Mesenchymal stem cell (in vitro differentiated cells and primary cell): ENCODE data around the gene MCEE.
A peak's percentile ranks its signal among the peaks of the same experiment; 100 is the strongest.
"Not testable (repeated sequence)": the region's sequence is repeated elsewhere in the genome, so short reads cannot be mapped to it uniquely, and the experiment has no call there.

Source experiments
- DNase-seq: peaks from one replicate; pipeline ENCODE4 v3.0.0-alpha.2; 2013
- H2AFZ ChIP-seq: one replicate; pipeline ENCODE4 v1.6.1; 2013; ENCODE audit warnings: low read depth, mild to moderate bottlenecking, control low read depth, inconsistent platforms, low read length, moderate library complexity
- H2AK5ac ChIP-seq: 2 replicates; pipeline ENCODE4 v1.6.1; 2013; ENCODE audit warnings: low read length, moderate library complexity, mild to moderate bottlenecking, inconsistent platforms; ENCODE audit not compliant: severe bottlenecking
- H2BK120ac ChIP-seq: one replicate; pipeline ENCODE4 v1.6.1; 2013; ENCODE audit warnings: low read depth, mild to moderate bottlenecking, inconsistent platforms, low read length, moderate library complexity
- H2BK12ac ChIP-seq, 2 experiments: one replicate each; pipeline ENCODE4 v1.6.1; 2013; ENCODE audit warnings: inconsistent platforms in 2 of 2, low read length in 2 of 2, mild to moderate bottlenecking in 2 of 2, moderate library complexity in 2 of 2, control low read depth in 1 of 2
- H2BK15ac ChIP-seq: one replicate; pipeline ENCODE4 v1.6.1; 2013; ENCODE audit warnings: mild to moderate bottlenecking, low read depth, inconsistent platforms; ENCODE audit not compliant: poor library complexity, severe bottlenecking
- H2BK5ac ChIP-seq: 2 replicates; pipeline ENCODE4 v1.6.1; 2013; ENCODE audit warnings: low read depth, mild to moderate bottlenecking, low read length, control low read depth, inconsistent platforms; ENCODE audit not compliant: poor library complexity, severe bottlenecking
- H3K14ac ChIP-seq, 2 experiments: one replicate each; pipeline ENCODE4 v1.6.1; 2013; ENCODE audit warnings: inconsistent platforms in 2 of 2, low read length in 2 of 2, control low read depth in 1 of 2, mild to moderate bottlenecking in 1 of 2, moderate library complexity in 1 of 2
- H3K18ac ChIP-seq, 2 experiments: one replicate each; pipeline ENCODE4 v1.6.1; 2013; ENCODE audit warnings: inconsistent platforms in 2 of 2, low read length in 2 of 2, control low read depth in 1 of 2, low read depth in 1 of 2, mild to moderate bottlenecking in 1 of 2
- H3K23ac ChIP-seq, 2 experiments: one replicate each; pipeline ENCODE4 v1.6.1; 2013; ENCODE audit warnings: inconsistent platforms in 2 of 2, low read length in 2 of 2, mild to moderate bottlenecking in 2 of 2, moderate library complexity in 2 of 2, control low read depth in 1 of 2
- H3K27ac ChIP-seq: 2 replicates; pipeline ENCODE4 v1.5.1; 2013; ENCODE audit warnings: mild to moderate bottlenecking, moderate library complexity, low read length, control low read depth, inconsistent platforms; ENCODE audit not compliant: poor library complexity, severe bottlenecking
- H3K27me3 ChIP-seq, 2 experiments: 2 replicates each; pipeline versions ENCODE4 v1.6.1 to v1.7.0; 2013; ENCODE audit warnings: low read length in 2 of 2, mild to moderate bottlenecking in 2 of 2, moderate library complexity in 2 of 2, control low read depth in 1 of 2, inconsistent platforms in 1 of 2; ENCODE audit not compliant: control insufficient read depth in 1 of 2, insufficient read depth in 1 of 2
- H3K36me3 ChIP-seq, 2 experiments: 2 replicates each; pipeline versions ENCODE4 v1.6.1 to v1.7.0; 2013; ENCODE audit warnings: low read length in 2 of 2, control low read depth in 1 of 2, inconsistent platforms in 1 of 2, low read depth in 1 of 2, mild to moderate bottlenecking in 1 of 2; ENCODE audit not compliant: insufficient read depth in 2 of 2, control insufficient read depth in 1 of 2
- H3K4ac ChIP-seq, 2 experiments: one replicate each; pipeline ENCODE4 v1.6.1; 2013; ENCODE audit warnings: inconsistent platforms in 2 of 2, low read length in 2 of 2, mild to moderate bottlenecking in 2 of 2, moderate library complexity in 2 of 2, control low read depth in 1 of 2, low read depth in 1 of 2
- H3K4me1 ChIP-seq: 2 replicates; pipeline ENCODE4 v1.6.1; 2013; ENCODE audit warnings: low read depth, low read length, control low read depth; ENCODE audit not compliant: control insufficient read depth, insufficient read depth
- H3K4me2 ChIP-seq: 2 replicates; pipeline ENCODE4 v1.6.1; 2013; ENCODE audit warnings: low read length, mild to moderate bottlenecking, inconsistent platforms; ENCODE audit not compliant: poor library complexity, severe bottlenecking
- H3K4me3 ChIP-seq, 2 experiments: 2 replicates each; pipeline versions ENCODE4 v1.5.1 to v1.7.0; 2013; ENCODE audit warnings: low read length in 2 of 2, mild to moderate bottlenecking in 2 of 2, control low read depth in 1 of 2, low read depth in 1 of 2; ENCODE audit not compliant: insufficient read depth in 1 of 2
- H3K79me1 ChIP-seq: replicated peaks from 2 replicates; pipeline ENCODE4 v1.6.1; 2013; ENCODE audit warnings: mild to moderate bottlenecking, control low read depth, low read length, inconsistent platforms; ENCODE audit not compliant: poor library complexity, severe bottlenecking
- H3K9ac ChIP-seq: 2 replicates; pipeline ENCODE4 v1.7.0; 2013; ENCODE audit warnings: mild to moderate bottlenecking, low read length, moderate library complexity
- H3K9me3 ChIP-seq: 2 replicates; pipeline ENCODE4 v1.7.0; 2013; ENCODE audit warnings: mild to moderate bottlenecking, low read length; ENCODE audit not compliant: control insufficient read depth
- H4K8ac ChIP-seq: one replicate; pipeline ENCODE4 v1.6.1; 2013; ENCODE audit warnings: inconsistent platforms, mild to moderate bottlenecking, low read length, moderate library complexity
- H4K91ac ChIP-seq: one replicate; pipeline ENCODE4 v1.6.1; 2013; ENCODE audit warnings: mild to moderate bottlenecking, low read length, inconsistent platforms
- WGBS: methylation state at CpG from one replicate; pipeline ENCODE4 v1.1.7; 2013; ENCODE audit warnings: mixed read lengths; 5-methylcytosine and 5-hydroxymethylcytosine counted together

Gene MCEE

DNA sequence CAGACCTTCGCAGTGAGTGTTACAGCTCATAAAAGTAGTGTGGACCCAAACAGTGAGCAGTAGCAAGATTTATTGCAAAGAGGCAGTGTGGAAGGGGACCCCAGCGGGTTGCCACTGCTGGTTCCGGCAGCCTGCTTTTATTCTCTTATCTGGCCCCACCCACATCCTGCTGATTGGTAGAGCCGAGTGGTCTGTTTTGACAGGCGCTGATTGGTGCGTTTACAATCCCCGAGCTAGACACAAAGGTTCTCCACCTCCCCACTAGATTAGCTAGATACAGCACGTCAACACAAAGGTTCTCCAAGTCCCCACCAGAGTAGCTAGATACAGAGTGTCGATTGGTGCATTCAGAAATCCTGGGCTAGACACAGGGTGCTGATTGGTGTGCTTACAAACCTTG, 38.2 kb downstream of the MCEE start:
- not testable (repeated sequence) for H2BK5ac ChIP-seq, H3K79me1 ChIP-seq, H2BK120ac ChIP-seq, H3K4me3 ChIP-seq, H3K36me3 ChIP-seq, H3K18ac ChIP-seq, H3K23ac ChIP-seq, H2AFZ ChIP-seq, H3K9ac ChIP-seq, H2AK5ac ChIP-seq, H4K8ac ChIP-seq, H2BK15ac ChIP-seq, H3K27me3 ChIP-seq, H3K27ac ChIP-seq, H3K4me1 ChIP-seq, H3K14ac ChIP-seq, H4K91ac ChIP-seq, H3K4me2 ChIP-seq, H3K4ac ChIP-seq, DNase-seq, H2BK12ac ChIP-seq, H3K9me3 ChIP-seq
- WGBS: 83% methylated on average over 7 of the region's 9 CpGs

DNA sequence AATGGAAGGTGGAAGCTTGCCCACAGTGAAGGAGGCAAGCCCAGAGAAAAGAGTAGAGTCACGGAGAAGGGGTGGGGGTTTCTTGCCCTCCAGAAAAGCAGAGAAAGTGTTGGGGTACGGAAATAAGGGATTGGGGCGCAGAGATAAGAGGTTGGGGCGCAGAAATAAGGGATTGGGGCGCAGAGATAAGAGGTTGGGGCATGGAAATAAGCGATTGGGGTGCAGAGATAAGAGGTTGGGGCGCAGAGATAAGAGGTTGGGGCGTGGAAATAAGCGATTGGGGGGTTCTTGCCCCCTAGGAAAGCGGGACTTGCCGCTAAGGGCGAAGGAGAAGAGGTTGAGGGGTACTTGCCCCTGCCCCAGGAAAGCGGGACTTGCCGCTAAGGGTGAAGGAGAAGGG, 40.6 kb downstream of the MCEE start:
- H3K14ac ChIP-seq, H3K9me3 ChIP-seq, H3K79me1 ChIP-seq, H3K4me3 ChIP-seq, H4K91ac ChIP-seq, H4K8ac ChIP-seq, H3K18ac ChIP-seq, H3K4ac ChIP-seq, H2BK15ac ChIP-seq, H2BK12ac ChIP-seq, H2AK5ac ChIP-seq, H3K9ac ChIP-seq, H2BK120ac ChIP-seq, H2AFZ ChIP-seq, H3K4me1 ChIP-seq, H2BK5ac ChIP-seq, H3K23ac ChIP-seq, H3K36me3 ChIP-seq, DNase-seq, H3K27ac ChIP-seq, H3K4me2 ChIP-seq: not testable (repeated sequence)
- peaks cover 0 to 16% of the 10 kb centered on the region in 2 experiments for H3K27me3 ChIP-seq
- 86% methylated on average over 14 of the region's 14 CpGs for WGBS

DNA sequence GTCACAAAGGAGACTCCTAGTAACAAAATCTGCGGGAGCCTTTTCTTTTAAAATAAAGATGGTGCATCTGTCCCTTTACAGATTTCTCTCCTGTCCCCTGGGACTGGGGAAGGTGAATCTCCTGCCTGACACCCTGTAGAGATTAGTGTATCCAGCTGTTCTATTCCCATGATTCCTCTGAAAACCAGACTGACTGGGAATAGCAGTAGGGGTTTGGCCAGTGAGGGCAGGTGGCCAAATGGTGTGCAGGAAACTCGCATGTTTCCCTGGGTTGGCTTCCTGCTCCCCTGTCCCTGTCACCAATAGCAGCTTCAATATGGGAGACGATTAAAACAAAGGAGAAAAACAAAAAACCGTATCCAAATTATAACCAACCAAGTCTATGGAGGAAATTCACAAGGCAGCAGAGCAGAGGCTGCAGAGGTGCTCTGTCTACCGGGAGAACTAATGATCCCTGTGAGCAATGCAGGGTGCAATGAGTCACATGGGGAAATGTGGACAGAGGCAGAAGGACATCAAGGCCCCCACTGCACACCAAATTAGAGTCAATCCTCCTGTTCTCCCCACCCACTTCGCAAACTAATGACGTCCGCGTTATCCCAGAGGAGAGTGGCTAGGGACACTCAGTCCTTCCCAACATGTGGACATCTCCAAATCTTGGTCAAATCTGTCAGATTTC, 44.6 kb downstream of the MCEE start:
- WGBS: 70% methylated on average over 6 of the region's 9 CpGs
- H3K4ac ChIP-seq, H3K4me3 ChIP-seq, H3K4me2 ChIP-seq, H3K79me1 ChIP-seq, H3K18ac ChIP-seq, H3K9me3 ChIP-seq, H2BK15ac ChIP-seq, DNase-seq, H3K23ac ChIP-seq, H3K36me3 ChIP-seq, H3K27ac ChIP-seq, H2AFZ ChIP-seq, H4K91ac ChIP-seq, H2BK12ac ChIP-seq, H2BK5ac ChIP-seq, H2AK5ac ChIP-seq, H2BK120ac ChIP-seq, H4K8ac ChIP-seq, H3K14ac ChIP-seq, H3K9ac ChIP-seq, H3K4me1 ChIP-seq: not testable (repeated sequence)
- peaks cover 0 to 16% of the 10 kb centered on the region in 2 experiments for H3K27me3 ChIP-seq

DNA sequence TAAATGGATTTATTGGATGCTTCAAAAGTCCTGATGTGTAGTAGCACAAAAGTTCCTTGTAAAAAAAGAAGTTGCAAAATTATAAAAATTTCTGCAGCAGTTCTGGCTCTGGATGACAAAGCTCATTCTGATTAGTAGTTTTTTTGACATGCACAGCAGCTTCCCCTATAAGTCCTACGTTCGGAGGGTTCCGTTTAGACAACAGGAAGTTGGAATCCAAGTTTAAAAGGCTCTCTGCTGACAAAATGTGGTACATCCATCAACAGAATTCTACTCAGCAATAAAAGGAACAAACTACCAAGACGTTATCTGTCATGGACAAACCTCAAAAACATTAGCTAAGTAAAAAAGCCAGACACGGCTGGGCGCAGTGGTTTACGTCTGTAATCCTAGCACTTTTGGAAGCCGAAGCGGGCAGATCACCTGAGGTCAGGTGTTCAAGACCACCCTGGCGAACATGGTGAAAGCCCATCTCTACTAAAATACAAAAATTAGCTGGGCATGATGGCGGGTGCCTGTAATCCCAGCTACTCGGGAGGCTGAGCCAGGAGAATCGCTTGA, 46.2 kb downstream of the MCEE start:
- H2AK5ac ChIP-seq, H3K4ac ChIP-seq, H3K79me1 ChIP-seq, H2BK12ac ChIP-seq, H3K18ac ChIP-seq, H3K27ac ChIP-seq, H3K23ac ChIP-seq, H3K4me2 ChIP-seq, DNase-seq, H2AFZ ChIP-seq, H2BK5ac ChIP-seq, H2BK15ac ChIP-seq, H2BK120ac ChIP-seq, H3K9me3 ChIP-seq, H4K8ac ChIP-seq, H3K4me1 ChIP-seq, H4K91ac ChIP-seq, H3K14ac ChIP-seq: not testable (repeated sequence)
- Histone ChIP-seq H3K9ac (peak overlapping the region; percentile 32), H3K4me3 (peak overlapping the region in 1 of 2 experiments; percentile 53), H3K27me3 (peaks cover 0 to 16% of the 10 kb centered on the region in 2 experiments), H3K36me3 (peaks cover 4 to 16% of the 10 kb centered on the region in 2 experiments)
- 92% methylated on average over 10 of the region's 13 CpGs for WGBS
